RWPE1 (cell line): ENCODE results near the gene MRPS24.

Source experiments
- CTCF ChIA-PET: fragments of 350-600 bp; sonication (Branson Sonifier 250); formaldehyde crosslinking; extraction: SDS; loops from one replicate; lab custom pipeline; 2021; lab: Yijun Ruan, JAX
- POLR2A ChIA-PET: fragments of 400-600 bp; formaldehyde crosslinking; extraction: SDS; loops from one replicate; lab custom pipeline; 2020; ENCODE audit warnings: antibody characterized with exemption; ENCODE audit not compliant: low non-redundant PET; lab: Yijun Ruan, JAX
- DNase-seq: peaks from one replicate; pipeline ENCODE4 v3.0.0; 2012; ENCODE audit warnings: low spot score
- H3K27ac ChIP-seq: fragments of 450-650 bp; 2 replicates; pipeline ENCODE4 v1.5.1; 2017
- TF ChIP-seq, protein P1 (sequence below): fragments of 450-650 bp; conservative IDR thresholded peaks from 2 replicates; pipeline ENCODE4 v1.5.1; 2017; ENCODE audit warnings: low read depth, mild to moderate bottlenecking

The MRPS24 gene

DNA sequence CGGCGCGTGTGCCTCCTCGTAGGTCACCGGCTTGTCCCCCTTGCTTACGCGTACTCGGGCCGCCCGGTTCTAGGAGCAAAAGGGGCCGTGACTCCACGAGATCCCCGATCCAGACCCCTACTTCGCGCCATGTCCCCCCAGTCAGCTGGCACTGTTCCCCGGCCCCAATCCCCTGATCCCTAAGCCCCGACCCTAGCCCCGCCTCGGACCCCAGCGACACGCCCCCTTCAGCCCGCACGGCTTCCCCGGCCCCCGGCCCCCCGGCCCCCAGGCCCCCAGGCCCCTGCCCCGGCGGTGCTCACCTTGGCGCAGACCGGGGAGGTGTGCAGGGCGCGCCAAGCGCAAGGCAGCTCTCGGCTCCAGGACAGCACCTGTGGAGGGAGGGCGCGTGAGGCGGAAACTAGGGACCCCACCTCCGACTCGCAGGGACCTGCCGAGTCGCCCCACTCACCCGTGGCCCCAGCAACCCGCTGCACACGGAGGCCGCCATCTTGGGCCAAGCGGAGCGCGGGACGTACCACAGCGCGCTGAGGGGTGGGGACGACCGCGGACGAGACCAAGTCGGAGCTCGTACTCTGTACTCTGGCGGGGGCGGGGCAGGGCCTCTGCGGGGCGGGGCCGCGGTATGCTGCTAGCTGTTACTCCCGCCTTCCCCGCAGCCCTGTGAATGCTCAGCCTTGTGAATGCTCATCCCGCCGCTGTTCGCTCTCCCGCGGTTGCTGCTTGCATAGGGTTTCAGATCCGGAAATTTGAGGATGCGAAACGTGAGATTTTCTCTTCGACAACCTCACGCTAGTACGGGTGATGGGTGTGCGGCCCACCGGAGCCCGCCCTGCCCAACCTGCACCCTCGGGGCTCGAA, at the start of gene MRPS24:
Gene MRPS24 (minus strand): TSS at position 512 of the 861 bp plus-strand sequence. CDS start 22 bp downstream, at position 490.
- CTCF ChIA-PET: interaction anchor here (0.6 kb wide), 1 partner anchor 30 kb away, joined by 3 read pairs; no protein-coding TSS in a partner anchor

DNA sequence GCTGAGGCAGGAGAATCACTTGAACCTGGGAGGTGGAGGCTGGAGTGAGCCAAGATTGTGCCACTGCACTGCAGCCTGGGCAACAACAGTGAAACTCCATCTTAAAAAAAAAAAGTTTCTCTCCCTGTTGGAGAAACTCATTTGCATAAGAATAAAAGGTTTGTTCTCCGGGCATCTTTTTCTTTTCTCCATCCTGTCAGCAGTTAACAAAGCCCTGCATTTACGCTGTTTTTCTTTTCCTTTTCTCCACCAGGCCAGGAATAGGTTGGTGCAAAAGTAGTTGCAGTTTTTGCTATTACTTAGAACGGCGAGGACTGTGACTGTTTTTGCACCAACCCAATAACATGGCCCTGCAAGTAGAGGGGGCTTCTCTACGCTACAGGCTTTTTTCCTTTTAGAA, 46.6 kb upstream of the MRPS24 start:
- H3K27ac ChIP-seq: no peak overlapping the region
- no peak for DNase-seq
- CTCF ChIA-PET: no interaction called here
- POLR2A ChIA-PET: no interaction called here
- TF ChIP-seq, protein P1, sequence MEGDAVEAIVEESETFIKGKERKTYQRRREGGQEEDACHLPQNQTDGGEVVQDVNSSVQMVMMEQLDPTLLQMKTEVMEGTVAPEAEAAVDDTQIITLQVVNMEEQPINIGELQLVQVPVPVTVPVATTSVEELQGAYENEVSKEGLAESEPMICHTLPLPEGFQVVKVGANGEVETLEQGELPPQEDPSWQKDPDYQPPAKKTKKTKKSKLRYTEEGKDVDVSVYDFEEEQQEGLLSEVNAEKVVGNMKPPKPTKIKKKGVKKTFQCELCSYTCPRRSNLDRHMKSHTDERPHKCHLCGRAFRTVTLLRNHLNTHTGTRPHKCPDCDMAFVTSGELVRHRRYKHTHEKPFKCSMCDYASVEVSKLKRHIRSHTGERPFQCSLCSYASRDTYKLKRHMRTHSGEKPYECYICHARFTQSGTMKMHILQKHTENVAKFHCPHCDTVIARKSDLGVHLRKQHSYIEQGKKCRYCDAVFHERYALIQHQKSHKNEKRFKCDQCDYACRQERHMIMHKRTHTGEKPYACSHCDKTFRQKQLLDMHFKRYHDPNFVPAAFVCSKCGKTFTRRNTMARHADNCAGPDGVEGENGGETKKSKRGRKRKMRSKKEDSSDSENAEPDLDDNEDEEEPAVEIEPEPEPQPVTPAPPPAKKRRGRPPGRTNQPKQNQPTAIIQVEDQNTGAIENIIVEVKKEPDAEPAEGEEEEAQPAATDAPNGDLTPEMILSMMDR: no peak

More for the DNA sequence above, at the start of gene MRPS24:
- TF ChIP-seq, protein P1: no peak
- DNase-seq: peak; percentile 97
- POLR2A ChIA-PET: interaction anchor here (0.5 to 0.9 kb wide), 3 partner anchors 25 to 142 kb away, joined by 3 to 8 read pairs (median 3); partner anchors contain the start of gene COA1
- peak within 1 kb of the TSS; percentile 95 for H3K27ac ChIP-seq

DNA sequence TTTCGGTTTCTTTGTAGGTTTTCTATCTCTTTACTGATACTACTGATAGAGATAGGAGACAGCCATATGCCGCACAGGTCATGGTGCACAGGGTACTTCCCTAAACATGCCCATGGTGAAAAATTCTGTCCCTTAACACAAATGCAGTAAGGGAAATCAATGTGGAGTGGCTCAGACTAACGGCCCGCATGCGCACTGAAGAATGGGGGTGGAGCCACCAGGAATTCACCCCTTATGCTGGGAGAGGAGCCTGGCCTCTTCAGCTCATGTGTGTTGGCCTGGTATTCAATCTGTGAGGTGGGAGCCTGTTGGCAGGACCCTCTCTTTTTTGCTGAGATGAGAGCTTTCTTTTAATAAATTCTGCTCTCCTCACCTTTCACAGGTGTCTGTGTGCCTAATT, 45.5 kb upstream of the MRPS24 start:
- ChIA-PET POLR2A (no interaction called here), CTCF (interaction anchor here (0.5 kb wide), 1 partner anchor 907 kb away, joined by 5 read pairs; no protein-coding TSS in a partner anchor)
- no peak for DNase-seq
- TF ChIP-seq, protein P1: no peak
- H3K27ac ChIP-seq: no peak overlapping the region

DNA sequence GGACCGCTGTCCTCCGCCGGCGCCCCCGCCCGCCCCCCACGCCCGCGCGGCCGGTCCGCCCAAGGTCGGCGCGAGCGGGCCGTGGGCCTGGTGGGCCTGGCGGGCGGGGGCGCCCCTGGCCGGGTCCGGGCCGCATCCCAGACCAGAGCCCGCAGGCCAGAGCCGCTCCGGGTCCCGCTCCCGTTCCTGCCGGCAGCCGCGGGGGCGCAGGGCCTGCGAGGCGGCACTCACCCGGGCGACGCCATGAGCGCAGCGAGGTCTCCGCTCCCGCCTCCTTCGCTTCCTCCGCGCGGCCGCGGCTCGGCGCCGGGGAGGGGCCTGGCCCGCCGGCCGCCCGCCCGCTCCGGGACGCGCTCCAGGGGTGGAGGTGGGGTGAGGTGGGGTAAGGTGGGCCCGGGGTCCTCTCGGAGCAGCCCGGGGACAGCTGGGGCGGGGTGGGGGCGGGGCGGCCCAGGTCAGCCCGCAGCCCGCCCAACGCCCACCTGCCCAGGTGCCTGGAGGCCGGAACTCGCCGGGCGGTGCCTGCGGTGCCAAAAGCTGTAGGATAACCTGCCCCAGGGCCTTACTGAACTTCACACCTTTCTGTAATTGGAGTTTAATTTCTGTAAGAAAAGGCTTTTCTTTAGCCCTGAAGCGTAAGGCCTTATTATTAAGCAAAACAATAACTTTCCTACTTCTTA, 37.2 kb upstream of the MRPS24 start, which contains the start of gene URGCP:
Gene URGCP (minus strand): TSS at position 266 of the 680 bp plus-strand sequence. CDS start 21 bp downstream, at position 245.
- ChIA-PET CTCF (interaction anchor here (0.9 kb wide), 1 partner anchor 68 kb away, joined by 3 read pairs; no protein-coding TSS in a partner anchor), POLR2A (no interaction called here)
- peak; percentile 65 for DNase-seq
- TF ChIP-seq, protein P1: no peak
- H3K27ac ChIP-seq: peak within 1 kb of the TSS; percentile 85

DNA sequence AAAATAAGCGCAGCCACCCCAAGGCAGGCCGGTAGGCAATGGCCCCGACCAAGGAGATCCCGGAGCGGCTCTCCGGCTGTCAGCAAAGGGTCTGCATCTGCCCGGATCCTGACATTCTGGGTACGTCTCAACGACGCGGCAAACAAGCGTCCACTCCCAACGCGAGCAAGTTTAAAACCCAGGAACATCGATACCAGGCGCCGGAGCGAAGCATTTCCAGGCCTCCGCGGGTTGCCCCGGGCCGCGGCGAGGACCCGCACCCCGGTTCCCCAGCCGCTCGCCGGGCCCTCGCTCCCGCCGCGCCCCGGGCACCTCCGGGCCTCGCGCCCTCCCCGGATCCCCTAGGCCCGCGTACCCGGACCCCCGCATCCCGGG, 36.6 kb upstream of the MRPS24 start:
- POLR2A ChIA-PET: no interaction called here
- CTCF ChIA-PET: no interaction called here
- TF ChIP-seq, protein P1: no peak
- DNase-seq: peak; percentile 56
- H3K27ac ChIP-seq: peak overlapping the region; percentile 85
